Activated CD4-positive, alpha-beta T cell treated with anti-CD3 and anti-CD28 coated beads for 1 hour (primary cell): ENCODE measurements around the gene LRRC4B.
A peak's percentile ranks its signal among the peaks of the same experiment; 100 is the strongest.

Experiments used
- DNase-seq: peaks from one replicate; pipeline ENCODE4 v3.0.0-alpha.2; 2020

LRRC4B gene

GRCh38 chr19:50519006-50519575 is 49.1 kb downstream of the LRRC4B start:
- no peak for DNase-seq

- DNase-seq = no peak
Measured at GRCh38 chr19:50518091-50519005, 49.9 kb downstream of the LRRC4B start.

- no peak for DNase-seq
Measured at GRCh38 chr19:50517704-50518075, 50.5 kb downstream of the LRRC4B start.

- DNase-seq = no peak
Measured at GRCh38 chr19:50516964-50517703, 51.1 kb downstream of the LRRC4B start.

GRCh38 chr19:50516456-50516855 is 51.8 kb downstream of the LRRC4B start:
- no peak for DNase-seq

- no peak for DNase-seq
Measured at GRCh38 chr19:50515168-50515561, 53.1 kb downstream of the LRRC4B start.

GRCh38 chr19:50514346-50515167 is 53.7 kb downstream of the LRRC4B start:
- no peak for DNase-seq

- no peak for DNase-seq
Measured at GRCh38 chr19:50513746-50514345, 54.4 kb downstream of the LRRC4B start, which contains the start of gene ASPDH. Gene ASPDH (minus strand): TSS chr19:50513913. CDS start chr19:50513823, 90 bp downstream.

- no peak for DNase-seq
Measured at GRCh38 chr19:50512999-50513745, 55.1 kb downstream of the LRRC4B start.

GRCh38 chr19:50512112-50512998 is 55.9 kb downstream of the LRRC4B start:
- no peak for DNase-seq

GRCh38 chr19:50511069-50511822 is 57.0 kb downstream of the LRRC4B start, which contains the start of gene JOSD2:
Gene JOSD2 (minus strand): TSS chr19:50511191. CDS start chr19:50510431, 760 bp downstream.
- peak; percentile 96 for DNase-seq

GRCh38 chr19:50510700-50511068 is 57.6 kb downstream of the LRRC4B start:
- no peak for DNase-seq

GRCh38 chr19:50510121-50510670 is 58.0 kb downstream of the LRRC4B start:
- no peak for DNase-seq

GRCh38 chr19:50509366-50509765 is 58.9 kb downstream of the LRRC4B start:
- no peak for DNase-seq

- no peak for DNase-seq
Measured at GRCh38 chr19:50508843-50509190, 59.4 kb downstream of the LRRC4B start.

- DNase-seq = no peak
Measured at GRCh38 chr19:50507376-50507775, 60.9 kb downstream of the LRRC4B start.

GRCh38 chr19:50506700-50507099 is 61.5 kb downstream of the LRRC4B start:
- no peak for DNase-seq

GRCh38 chr19:50505856-50506611 is 62.2 kb downstream of the LRRC4B start:
- DNase-seq = no peak
